ENCODE results near the gene ATP8B4.

ATP8B4 gene

DNA sequence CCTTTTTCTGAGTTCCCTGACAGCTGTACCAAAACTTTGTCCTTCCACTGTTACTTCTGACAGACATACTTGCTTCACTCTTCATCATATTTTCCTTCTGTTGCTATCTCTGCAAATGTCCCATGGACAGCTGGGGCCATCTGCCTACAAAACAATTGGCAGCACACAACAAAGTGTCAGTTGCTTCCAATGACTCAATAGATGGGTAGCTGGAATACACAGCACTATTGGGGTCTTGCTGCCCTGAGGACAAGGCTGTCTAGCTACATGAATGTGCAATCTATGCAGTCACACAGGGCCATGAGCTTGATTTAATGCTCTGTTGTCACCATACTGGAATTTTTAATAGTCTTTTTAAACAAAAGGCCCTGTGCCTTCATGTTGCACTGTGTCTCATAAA lies 305.4 kb downstream of the ATP8B4 start:
- TF ChIP-seq EGR1 (IDR thresholded peaks at IDR 0.05) (no peak), TEAD4 (IDR thresholded peaks at IDR 0.05) (no peak), ZBTB7A (IDR thresholded peaks at IDR 0.05; ENCODE audit: low read depth) (no peak), RAD21 (IDR thresholded peaks at IDR 0.05; ENCODE audit: low read depth) (no peak)
- TF ChIP-seq, protein P1, sequence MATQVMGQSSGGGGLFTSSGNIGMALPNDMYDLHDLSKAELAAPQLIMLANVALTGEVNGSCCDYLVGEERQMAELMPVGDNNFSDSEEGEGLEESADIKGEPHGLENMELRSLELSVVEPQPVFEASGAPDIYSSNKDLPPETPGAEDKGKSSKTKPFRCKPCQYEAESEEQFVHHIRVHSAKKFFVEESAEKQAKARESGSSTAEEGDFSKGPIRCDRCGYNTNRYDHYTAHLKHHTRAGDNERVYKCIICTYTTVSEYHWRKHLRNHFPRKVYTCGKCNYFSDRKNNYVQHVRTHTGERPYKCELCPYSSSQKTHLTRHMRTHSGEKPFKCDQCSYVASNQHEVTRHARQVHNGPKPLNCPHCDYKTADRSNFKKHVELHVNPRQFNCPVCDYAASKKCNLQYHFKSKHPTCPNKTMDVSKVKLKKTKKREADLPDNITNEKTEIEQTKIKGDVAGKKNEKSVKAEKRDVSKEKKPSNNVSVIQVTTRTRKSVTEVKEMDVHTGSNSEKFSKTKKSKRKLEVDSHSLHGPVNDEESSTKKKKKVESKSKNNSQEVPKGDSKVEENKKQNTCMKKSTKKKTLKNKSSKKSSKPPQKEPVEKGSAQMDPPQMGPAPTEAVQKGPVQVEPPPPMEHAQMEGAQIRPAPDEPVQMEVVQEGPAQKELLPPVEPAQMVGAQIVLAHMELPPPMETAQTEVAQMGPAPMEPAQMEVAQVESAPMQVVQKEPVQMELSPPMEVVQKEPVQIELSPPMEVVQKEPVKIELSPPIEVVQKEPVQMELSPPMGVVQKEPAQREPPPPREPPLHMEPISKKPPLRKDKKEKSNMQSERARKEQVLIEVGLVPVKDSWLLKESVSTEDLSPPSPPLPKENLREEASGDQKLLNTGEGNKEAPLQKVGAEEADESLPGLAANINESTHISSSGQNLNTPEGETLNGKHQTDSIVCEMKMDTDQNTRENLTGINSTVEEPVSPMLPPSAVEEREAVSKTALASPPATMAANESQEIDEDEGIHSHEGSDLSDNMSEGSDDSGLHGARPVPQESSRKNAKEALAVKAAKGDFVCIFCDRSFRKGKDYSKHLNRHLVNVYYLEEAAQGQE (IDR thresholded peaks at IDR 0.05; ENCODE audit: low read depth), result no peak
- TF ChIP-seq, protein P2, sequence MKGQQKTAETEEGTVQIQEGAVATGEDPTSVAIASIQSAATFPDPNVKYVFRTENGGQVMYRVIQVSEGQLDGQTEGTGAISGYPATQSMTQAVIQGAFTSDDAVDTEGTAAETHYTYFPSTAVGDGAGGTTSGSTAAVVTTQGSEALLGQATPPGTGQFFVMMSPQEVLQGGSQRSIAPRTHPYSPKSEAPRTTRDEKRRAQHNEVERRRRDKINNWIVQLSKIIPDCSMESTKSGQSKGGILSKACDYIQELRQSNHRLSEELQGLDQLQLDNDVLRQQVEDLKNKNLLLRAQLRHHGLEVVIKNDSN (IDR thresholded peaks at IDR 0.05), result no peak

DNA sequence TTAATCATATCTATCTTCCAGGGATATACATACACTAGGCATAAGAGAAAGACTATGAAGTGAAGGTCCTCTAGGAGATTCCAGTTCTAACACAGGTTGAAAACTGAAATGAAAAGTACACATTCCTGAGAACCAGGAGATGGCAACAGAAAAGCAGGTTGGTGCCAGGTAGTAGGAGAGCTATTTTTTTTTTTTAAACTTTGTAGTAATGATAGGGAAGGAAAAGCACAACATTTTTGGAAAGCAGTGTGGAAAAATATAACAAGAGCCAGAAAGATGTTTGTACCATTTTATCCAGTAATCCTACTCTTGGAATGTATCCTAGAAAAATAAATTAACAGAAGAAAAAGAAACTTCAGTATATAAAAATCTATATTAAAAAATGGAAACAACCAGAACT lies 308.3 kb downstream of the ATP8B4 start:
- no peak for TF ChIP-seq EP300 (IDR thresholded peaks at IDR 0.05; ENCODE audit: borderline replicate concordance)
- no peak for TF ChIP-seq TAF1 (IDR thresholded peaks at IDR 0.05; ENCODE audit: low read depth)
- no peak for TF ChIP-seq TEAD4 (IDR thresholded peaks at IDR 0.05)
- TF ChIP-seq NFIC (IDR thresholded peaks at IDR 0.05), result no peak
- no peak for TF ChIP-seq FOXM1 (IDR thresholded peaks at IDR 0.05; ENCODE audit: borderline replicate concordance, low read depth)
- TF ChIP-seq, protein P1 (IDR thresholded peaks at IDR 0.05; ENCODE audit: low read depth), result no peak
- TF ChIP-seq, protein P3, sequence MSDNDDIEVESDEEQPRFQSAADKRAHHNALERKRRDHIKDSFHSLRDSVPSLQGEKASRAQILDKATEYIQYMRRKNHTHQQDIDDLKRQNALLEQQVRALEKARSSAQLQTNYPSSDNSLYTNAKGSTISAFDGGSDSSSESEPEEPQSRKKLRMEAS (IDR thresholded peaks at IDR 0.05), result no peak
- no peak for TF ChIP-seq RAD21 (IDR thresholded peaks at IDR 0.05; ENCODE audit: low read depth)
- TF ChIP-seq ZBTB7A (IDR thresholded peaks at IDR 0.05; ENCODE audit: low read depth), result no peak
- TF ChIP-seq YY1 (IDR thresholded peaks at IDR 0.05; ENCODE audit: low read depth), result no peak
- TF ChIP-seq, protein P2 (IDR thresholded peaks at IDR 0.05), result no peak
- TF ChIP-seq CEBPB (IDR thresholded peaks at IDR 0.05), result no peak
- no peak for TF ChIP-seq TCF12 (IDR thresholded peaks at IDR 0.05; ENCODE audit: low read depth)
- no peak for TF ChIP-seq CREB1 (IDR thresholded peaks at IDR 0.05; ENCODE audit: low read depth)
- no peak for TF ChIP-seq EGR1 (IDR thresholded peaks at IDR 0.05)

DNA sequence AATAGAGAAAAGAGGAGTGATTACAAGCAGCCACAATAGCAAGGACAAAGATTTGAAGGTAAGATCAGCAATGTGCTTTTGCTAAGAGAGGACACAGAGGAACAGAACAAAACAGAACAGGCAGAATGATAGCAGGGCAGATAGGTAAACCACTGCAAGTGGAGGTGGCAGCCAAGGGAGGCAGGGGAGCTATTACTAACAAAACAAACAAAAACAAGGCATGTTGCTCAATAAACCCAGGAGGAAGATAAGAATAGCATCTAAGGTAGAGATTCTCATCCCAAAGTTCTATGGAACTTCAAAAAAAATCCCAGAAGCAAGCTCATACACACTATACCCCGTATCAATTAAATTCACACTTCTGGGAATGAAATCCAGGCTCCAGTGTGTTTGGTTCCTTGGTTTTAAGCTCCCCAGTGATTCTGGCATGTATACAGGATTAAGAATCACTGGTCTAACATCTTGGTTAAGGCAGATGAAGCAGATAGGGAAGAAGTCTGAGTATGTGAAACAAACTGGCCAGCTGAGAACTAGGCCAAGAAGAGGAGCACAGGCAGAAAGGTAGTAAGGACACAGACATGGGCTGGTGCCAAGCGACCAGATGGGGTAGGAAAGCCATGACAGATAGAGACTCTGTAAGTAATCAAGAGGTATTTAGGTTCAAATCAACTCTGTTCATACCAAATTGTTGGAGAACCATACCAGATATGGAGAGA lies 309.0 kb downstream of the ATP8B4 start:
- TF ChIP-seq EGR1 (IDR thresholded peaks at IDR 0.05), result no peak
- no peak for TF ChIP-seq CEBPB (IDR thresholded peaks at IDR 0.05)
- TF ChIP-seq, protein P2 (IDR thresholded peaks at IDR 0.05), result no peak
- no peak for TF ChIP-seq EP300 (IDR thresholded peaks at IDR 0.05; ENCODE audit: borderline replicate concordance)
- no peak for TF ChIP-seq TEAD4 (IDR thresholded peaks at IDR 0.05)
- no peak for TF ChIP-seq RAD21 (IDR thresholded peaks at IDR 0.05; ENCODE audit: low read depth)
- TF ChIP-seq, protein P3 (IDR thresholded peaks at IDR 0.05), result no peak
- no peak for TF ChIP-seq NFIC (IDR thresholded peaks at IDR 0.05)
- no peak for TF ChIP-seq YY1 (IDR thresholded peaks at IDR 0.05; ENCODE audit: low read depth)
- TF ChIP-seq TAF1 (IDR thresholded peaks at IDR 0.05; ENCODE audit: low read depth), result no peak
- no peak for TF ChIP-seq TCF12 (IDR thresholded peaks at IDR 0.05; ENCODE audit: low read depth)
- TF ChIP-seq, protein P1 (IDR thresholded peaks at IDR 0.05; ENCODE audit: low read depth), result no peak
- TF ChIP-seq FOXM1 (IDR thresholded peaks at IDR 0.05; ENCODE audit: borderline replicate concordance, low read depth), result no peak
- TF ChIP-seq ZBTB7A (IDR thresholded peaks at IDR 0.05; ENCODE audit: low read depth), result no peak
- TF ChIP-seq CREB1 (IDR thresholded peaks at IDR 0.05; ENCODE audit: low read depth), result no peak

DNA sequence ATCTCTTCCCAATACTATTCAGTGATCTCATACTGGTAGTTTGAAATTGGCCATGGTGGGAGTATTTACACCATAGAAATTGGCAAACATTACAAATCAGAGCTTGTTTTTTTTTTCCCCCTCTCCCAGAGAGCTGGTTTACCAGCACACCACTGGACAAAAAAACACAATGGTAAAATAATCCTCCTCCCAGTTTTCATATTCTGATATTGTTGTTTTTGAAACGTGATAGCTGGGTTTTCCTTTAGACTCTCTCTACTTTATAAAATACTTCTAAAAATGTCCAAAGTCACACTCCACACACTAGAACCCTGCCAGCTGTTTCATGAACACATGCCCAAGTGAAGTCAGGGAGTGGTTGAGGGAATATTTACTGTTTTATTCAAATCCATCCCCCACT lies 310.7 kb downstream of the ATP8B4 start:
- TF ChIP-seq YY1 (IDR thresholded peaks at IDR 0.05; ENCODE audit: low read depth), result no peak
- no peak for TF ChIP-seq CREB1 (IDR thresholded peaks at IDR 0.05; ENCODE audit: low read depth)
- no peak for TF ChIP-seq TCF12 (IDR thresholded peaks at IDR 0.05; ENCODE audit: low read depth)
- no peak for TF ChIP-seq TAF1 (IDR thresholded peaks at IDR 0.05; ENCODE audit: low read depth)
- no peak for TF ChIP-seq ZBTB7A (IDR thresholded peaks at IDR 0.05; ENCODE audit: low read depth)
- TF ChIP-seq RAD21 (IDR thresholded peaks at IDR 0.05; ENCODE audit: low read depth), result no peak
- TF ChIP-seq, protein P3 (IDR thresholded peaks at IDR 0.05), result no peak
- TF ChIP-seq, protein P1 (IDR thresholded peaks at IDR 0.05; ENCODE audit: low read depth), result no peak
- TF ChIP-seq, protein P2 (IDR thresholded peaks at IDR 0.05), result no peak
- TF ChIP-seq EP300 (IDR thresholded peaks at IDR 0.05; ENCODE audit: borderline replicate concordance), result no peak

All from Ishikawa (cell line).